ENCODE measurements around the gene TUBA1A.
"Not testable (repeated sequence)": the region's sequence is repeated elsewhere in the genome, so short reads cannot be mapped to it uniquely, and the experiment has no call there.

The TUBA1A gene

GRCh38 chr12:49147384-49147783, 41.5 kb downstream of the TUBA1A start:
- no peak for DNase-seq (ENCODE audit: low read depth)

- DNase-seq (ENCODE audit: low read depth): no peak
These were observed 42.5 kb downstream of the TUBA1A start for GRCh38 chr12:49146406-49146805.

- no peak for DNase-seq (ENCODE audit: low read depth)
These were observed 44.5 kb downstream of the TUBA1A start for GRCh38 chr12:49144384-49144783.

DNA sequence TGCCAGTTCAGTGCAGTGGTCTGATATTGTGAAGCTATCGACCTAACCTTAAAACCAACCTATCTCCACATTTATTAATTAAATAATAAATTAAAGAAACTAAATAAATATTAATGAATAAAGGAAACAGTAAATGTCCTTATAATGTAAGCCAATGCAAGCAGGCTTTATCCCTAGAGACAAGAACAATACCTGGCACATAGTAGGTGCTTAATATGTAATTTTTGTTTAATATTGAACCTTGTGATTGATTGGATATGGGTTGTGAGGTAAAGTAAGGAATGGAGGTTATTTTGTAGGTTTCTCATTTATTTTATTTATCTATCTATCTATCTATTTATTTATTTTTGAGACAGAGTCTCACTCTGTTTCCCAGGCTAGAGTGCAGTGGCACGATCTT, 49.9 kb downstream of the TUBA1A start:
- DNase-seq (ENCODE audit: low read depth): no peak

GRCh38 chr12:49138587-49138986, 50.3 kb downstream of the TUBA1A start:
- no peak for DNase-seq (ENCODE audit: low read depth)

GRCh38 chr12:49137476-49137875, 51.4 kb downstream of the TUBA1A start:
- DNase-seq (ENCODE audit: low read depth): peak; percentile 11

GRCh38 chr12:49136997-49137396, 51.9 kb downstream of the TUBA1A start:
- DNase-seq (ENCODE audit: low read depth): not testable (repeated sequence)
